NCI-H2081 treated with DMSO at 0.1 percent for 48 hours (cell line): Measurements from ENCODE around the gene MORN1.

Experiments
- DNase-seq: peaks from one replicate; lab custom pipeline; 2025; lab: John Stamatoyannopoulos, UW

Gene MORN1

DNA sequence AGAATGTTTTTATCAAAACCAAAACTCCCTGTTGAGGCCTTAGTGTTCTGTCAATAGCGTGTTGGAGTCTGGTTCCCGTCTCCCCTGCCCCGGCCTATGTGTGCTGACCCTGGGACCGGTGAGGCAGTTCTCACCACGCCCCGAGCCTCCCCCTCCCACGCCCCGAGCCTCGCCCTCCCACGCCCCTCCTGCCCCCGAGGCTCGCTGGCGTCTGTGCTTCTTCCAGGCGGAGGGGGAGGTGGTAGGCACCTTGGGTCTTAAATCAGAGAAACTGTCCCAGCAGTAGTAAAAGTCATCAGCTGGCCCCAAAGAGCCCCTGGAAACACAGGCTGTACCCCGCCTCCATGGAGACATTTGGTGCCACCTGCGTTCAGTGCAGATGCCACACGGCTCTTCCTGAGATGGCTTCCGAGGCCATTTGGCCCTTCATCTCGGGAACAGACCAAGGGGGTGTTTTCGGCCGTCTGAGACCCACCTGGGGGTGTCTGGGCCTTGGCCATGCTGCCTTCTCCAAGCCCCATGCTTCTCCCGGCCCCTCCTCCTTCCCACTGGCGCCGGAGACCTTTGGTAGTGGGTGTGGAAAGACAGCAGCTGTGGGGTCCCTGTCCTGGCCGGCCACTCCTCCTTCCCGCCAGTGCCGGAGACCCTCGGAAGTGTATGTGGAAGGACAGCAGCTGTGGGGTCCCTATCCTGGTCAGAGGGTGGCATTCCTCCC is 118.5 kb downstream of the MORN1 start:
- no peak for DNase-seq

DNA sequence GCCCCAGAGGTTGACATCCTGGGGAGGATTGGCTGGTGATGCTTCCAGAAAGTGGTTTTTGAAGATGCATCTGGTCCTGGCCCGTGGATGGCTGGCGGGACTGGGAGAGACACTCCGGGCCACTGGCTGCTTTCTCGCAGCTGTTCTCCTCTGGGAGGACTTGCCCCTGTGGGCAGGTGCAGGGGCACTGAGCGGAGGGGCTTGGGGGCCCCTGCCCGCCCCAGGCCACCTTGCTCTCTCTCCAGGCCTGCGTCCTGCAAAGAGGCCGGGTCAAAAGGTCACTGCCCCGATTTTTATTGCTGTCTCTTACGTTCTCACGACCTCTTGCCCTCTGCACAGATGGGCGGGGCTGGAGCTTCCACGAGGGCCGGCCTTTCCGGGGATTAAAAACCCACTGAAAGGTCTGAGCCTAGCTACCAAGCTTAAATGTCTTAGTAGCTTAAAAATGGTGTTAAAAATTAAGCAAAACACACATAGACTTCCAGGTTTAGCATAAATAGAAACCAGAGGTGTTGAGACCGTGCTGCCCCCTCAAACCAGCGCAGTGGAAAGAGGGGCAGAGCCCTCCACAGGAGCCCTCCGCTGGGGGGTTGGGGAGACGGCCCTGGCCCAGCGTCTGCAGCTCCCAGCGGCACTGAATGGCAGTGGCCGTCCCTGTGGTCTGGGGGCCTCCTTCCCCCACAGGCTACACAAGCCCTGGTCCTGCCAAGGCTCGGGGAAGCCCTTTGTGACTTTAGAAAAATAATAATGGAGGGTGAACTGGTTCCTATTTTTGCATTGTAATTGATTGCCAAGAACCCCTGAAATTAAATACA is 119.3 kb downstream of the MORN1 start:
- no peak for DNase-seq
